GM19452 (cell line): ENCODE data around the gene SAFB.

ENCODE experiments used
- ATAC-seq: cut with Tn5 transposase; IDR thresholded peaks from one replicate; pipeline ENCODE4 v1.9.1; 2021; ENCODE audit not compliant: unreplicated experiment

SAFB gene

DNA sequence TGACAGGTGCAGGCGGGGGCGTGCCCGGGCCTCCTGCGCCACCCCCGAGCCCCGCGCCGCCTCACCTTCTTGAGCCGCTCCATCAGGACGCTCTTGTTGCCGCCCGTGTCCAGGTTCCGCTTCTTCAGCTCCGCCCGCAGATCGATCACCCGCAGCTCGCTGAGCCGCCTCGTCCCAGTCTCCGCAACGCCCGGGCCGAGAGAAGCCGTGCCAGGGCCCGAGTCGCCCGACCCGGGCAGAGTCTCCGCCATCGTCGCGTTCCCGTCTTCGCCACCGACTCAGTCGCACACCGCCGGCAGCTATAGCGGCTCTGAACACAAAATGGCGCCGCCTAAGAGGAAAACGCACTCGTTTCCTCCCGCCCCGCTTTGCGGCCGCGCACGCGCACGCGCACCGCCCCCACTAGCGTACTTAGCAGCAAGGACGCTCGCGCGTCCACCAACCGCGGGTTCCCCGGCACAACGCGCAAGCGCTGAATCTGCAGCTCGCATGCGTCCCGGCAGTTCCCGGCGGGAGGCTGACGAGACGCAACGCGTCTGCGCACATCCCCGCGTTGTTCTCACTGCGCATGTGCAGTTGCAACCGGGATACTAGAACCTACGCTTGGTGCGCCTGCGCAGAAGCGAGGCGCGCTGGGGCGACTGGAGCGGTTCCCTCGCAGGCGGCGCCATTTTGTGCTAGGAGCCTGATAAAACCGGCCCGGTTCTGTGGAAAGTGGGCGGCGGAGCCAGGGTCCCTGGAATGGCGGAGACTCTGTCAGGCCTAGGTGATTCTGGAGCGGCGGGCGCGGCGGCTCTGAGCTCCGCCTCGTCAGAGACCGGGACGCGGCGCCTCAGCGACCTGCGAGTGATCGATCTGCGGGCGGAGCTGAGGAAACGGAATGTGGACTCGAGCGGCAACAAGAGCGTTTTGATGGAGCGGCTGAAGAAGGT, at the start of gene SAFB, which contains the start of gene SAFB2:
TSS of gene SAFB (plus strand) at position 619 of the 932 bp plus-strand sequence. CDS start at position 742, 123 bp downstream.
TSS of gene SAFB2 (minus strand) at position 312 of the 932 bp plus-strand sequence. CDS start at position 251, 61 bp downstream.
- ATAC-seq, result peak; percentile 87

DNA sequence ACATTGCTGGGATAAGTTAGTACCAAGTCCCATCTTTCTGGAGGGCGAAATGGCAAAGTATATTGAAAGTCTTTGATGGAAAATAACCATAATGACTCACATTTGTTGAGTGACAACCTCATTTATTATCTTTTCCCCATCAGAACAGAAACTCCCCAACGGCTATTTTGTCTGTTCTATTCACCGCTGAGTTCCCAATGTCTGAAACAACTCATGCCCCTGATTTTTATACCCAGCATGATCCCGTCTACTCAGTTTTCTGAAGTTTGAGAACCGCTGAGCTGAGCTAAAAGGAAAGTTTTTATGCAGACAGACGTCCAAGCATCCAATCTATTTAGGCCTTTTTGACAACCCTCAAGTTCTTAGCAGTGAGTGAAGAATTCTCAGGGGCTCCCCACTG, 47.3 kb upstream of the SAFB start:
- no peak for ATAC-seq

DNA sequence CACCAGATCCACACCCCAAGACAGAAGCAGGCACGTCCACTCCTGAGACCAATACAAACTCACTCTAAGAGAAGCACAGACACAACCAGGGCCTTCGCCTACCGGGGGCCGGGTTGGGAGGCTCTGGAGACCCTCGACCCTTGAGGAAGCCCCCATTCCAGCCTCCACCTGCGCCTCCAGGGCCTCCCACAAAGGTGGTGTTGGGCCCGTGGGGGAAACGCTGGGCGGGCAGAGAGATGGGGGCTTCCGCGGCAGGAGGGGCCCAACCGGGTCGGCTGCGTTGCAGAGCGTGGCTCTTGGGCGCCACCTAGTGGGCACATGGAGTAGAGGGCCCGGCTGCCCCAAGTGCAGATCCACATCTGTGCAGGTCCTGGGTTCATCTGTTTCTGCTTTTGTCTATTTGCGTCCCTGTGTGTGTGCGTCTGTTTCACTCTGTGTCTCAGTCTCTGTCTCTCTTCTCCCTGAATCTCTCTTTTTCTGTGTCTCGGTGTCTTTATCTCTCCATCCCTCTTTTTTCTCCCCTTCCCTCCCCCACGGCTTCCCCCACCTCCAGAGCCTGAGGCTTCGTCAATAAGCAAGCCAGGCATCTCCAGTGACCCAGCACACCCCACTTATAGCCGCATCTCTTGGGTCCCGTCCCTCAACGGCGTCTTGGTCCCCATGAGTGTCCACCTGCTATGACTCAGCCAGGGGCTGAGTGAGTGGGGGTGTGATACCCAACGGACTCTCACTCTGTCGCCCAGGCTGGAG, 44.6 kb upstream of the SAFB start:
- ATAC-seq, result no peak

- no peak for ATAC-seq
These were observed 43.6 kb upstream of the SAFB start for GRCh38 chr19:5579286-5579685.

DNA sequence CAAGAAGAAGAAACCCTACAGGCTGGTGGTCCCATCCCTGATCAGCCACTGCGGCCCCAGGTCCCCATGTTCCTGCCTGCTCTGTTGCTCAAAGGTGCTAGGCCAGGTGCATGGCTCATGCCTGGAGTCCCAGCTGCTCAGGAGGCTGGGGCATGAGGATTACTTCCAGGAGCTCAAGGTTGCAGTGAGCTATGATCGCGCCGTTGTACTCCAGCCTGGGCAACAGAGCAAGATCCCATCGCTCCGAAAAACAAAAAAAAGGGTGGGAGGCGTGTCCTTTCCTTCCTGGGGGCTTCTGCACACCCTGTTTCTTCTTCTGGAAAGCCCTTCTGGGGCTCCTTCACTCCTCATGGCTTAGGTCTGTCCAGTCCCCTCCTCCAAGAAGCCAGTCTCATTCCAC, 43.2 kb upstream of the SAFB start:
- no peak for ATAC-seq

DNA sequence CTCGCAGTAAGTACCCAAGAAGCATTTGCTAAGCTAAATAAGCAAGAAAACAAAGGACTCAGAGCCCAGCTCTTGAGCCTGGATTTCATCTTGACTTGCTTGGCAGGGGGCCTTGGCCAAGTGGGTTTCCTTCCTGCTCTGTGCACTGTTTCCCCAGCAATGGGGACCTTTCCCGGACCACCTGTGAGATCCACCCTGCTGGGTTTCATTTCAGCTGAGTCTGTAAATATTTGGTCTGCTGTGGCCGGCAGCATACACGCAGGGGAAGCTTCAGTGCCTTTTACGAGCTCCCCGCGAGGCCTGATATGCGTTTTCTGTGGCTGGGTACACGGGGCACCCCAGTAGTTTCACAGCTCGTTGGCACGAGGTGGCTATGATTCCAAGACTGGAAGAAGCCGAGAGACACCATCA, 42.7 kb upstream of the SAFB start:
- no peak for ATAC-seq

DNA sequence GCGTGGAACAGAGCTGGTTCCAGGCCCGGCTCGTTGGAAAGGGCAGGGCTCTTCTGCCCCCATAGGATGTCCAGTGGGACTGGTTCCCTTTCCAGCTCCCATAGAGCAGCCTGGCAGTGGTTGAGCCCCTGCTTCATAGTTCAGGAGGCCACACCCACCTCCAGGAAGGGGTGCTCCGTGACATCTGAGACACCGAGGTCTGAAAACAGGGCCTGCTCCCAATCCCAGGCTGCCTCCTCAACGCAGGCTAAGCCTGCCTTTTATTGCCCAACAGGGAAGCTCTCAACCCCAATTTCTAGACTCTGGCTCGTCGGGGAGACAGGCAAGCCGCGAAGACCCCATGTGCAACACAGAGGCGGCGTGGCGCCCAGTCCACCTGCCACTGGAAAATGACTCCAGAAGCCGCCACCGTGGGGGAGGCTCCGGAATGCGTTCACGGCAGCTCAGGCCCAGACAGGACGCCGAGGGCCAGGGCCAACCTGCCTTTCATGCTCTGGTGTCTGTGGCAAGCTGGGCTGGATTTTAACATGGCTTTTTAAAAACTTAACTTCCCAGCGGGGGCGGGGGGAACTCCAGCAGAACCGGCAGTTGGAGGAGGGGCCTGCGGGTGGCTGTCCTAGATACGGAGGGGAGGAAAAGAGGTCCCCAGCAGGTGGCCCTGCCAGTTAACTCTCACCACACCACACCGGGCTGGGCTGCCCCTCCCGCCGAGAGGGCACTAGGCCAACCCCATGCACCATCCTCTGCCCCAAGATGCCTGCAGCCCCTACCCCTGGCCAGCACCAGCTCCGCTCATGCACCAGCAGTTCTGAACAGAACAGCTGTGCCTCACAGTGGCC, 37.2 kb upstream of the SAFB start:
- ATAC-seq, result no peak

GRCh38 chr19:5586300-5587070, 36.4 kb upstream of the SAFB start:
- no peak for ATAC-seq

- no peak for ATAC-seq
These were observed 35.8 kb upstream of the SAFB start for GRCh38 chr19:5587071-5587455.

GRCh38 chr19:5587661-5588060, 35.2 kb upstream of the SAFB start:
- no peak for ATAC-seq

DNA sequence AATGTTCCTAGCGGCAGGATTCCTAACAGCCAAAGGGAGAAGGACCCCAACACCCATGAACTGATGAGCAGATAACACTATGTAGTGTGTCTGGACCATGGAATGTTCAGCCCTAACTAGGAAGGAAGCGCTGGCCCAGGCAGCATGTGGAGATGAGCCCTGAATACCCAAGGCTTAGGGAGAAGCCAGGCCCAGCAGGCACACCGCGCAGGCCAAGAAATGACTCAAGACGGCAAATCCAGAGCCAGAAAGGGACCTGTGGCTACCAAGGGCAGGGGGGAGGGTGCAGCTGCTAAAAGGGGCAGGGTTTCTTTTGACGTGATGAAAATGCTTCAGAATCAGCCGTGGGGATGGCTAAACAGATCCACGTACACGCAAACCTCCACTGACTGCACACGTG, 34.4 kb upstream of the SAFB start:
- ATAC-seq, result no peak

DNA sequence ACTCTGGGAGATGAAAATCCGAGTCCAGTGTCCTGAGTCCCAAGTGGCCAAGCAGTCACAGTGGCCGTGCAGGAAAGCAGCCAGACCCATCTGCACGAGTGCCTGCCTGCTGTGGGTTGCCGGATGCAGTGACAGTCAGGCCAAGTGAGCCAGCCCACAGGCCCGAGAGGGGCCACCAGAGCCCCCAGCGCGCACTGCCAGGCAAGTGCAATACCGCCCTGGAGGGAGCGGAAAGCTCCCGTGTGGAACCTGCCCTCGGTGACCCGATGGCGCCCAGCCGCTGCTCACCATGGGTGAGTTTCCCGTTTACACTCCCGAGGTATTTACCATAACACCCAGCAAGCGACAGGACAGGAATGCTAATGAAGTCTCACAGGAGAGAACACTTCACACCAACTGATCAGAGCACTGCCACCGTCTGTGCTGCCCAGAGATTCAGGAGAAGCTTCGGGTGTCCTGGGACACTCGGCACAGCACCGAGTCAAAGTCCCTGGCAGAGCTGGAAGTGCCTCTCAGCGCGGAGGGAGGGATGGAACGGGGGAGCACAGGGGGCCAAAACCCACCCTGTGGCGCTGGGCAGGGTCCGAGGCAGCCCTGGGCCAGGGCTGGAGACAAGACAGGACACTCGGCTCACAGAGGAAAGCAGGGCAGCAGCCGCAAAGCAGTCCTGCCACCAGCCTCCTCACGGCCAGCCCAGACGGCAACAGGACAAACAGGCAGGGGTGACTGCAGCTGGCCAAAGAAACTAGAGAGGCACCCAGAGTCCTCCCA, 33.8 kb upstream of the SAFB start:
- no peak for ATAC-seq

- ATAC-seq, result no peak
These were observed 32.6 kb upstream of the SAFB start for GRCh38 chr19:5590151-5590864.

- no peak for ATAC-seq
These were observed 32.1 kb upstream of the SAFB start for GRCh38 chr19:5590865-5591154.

DNA sequence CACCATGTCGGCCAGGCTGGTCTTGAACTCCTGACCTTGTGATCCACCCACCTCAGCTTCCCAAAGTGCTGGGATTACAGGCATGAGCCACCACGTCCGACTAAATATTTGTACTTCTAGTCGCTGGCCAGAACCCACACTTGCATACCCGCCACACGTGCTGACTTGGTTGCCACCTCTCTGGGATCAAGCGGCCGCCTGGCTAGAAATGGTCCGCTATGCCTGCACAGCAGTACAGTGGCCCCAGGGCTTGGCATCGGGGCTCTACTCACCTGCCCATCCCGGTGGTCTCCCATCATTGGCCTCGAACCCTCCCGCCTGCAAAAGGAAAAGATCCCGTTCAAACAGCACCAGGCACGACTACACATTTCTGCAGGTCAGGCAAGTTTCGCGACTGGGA, 31.4 kb upstream of the SAFB start:
- ATAC-seq, result no peak

- ATAC-seq, result no peak
These were observed 30.1 kb upstream of the SAFB start for GRCh38 chr19:5592531-5593342.

DNA sequence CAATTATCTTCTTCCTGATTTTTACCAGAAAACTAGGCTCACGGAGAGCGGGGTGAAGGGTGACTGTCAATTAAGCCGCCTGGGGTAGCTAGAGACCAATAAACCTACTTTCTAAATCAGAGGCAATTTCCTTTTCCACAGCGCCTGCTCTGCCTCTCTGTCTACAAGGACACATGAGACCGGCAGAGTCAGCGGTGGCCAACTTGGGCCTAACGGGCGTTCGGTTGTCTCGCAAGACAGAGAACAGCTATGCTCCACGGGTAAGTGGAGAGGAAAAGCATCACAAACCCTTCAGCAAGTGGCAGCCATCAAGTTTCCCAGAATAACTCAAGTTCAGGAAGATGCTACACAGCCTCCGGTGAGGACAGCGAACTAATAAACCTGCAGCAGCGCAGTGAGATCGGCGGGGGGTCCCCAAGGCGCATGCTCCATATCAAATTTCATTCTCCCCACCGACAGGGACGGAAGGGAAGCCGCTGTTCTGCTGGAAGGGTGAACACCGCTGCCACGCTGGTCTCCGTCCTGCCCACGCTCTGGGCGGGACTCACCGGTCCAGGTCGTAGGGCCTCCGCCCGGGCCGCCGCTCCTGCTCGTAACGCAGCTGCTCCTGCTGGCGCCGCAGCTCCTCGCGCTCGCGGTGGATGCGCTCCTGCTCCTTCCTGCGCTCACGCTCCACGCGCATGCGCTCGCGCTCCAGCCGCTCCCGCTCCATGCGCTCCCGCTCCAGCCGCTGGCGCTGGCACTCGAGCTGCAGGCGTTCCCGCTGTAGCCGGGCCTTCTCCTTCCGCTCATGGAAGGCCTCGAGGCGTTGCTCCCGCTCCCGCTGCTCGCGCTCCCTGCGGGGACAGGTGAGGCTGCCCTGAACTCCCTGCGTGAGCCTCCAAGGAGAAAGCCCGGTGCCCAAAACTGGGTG, 29.3 kb upstream of the SAFB start:
- ATAC-seq, result no peak
